Measurements from ENCODE around the gene PLEKHG3.

PLEKHG3 gene

GRCh38 chr14:64663174-64663573 is 41.0 kb upstream of the PLEKHG3 start:
- DNase-seq (ENCODE audit: low read depth, low spot score) = no peak
- CTCF ChIA-PET = interaction anchor here (1.5 to 3.5 kb wide), 2 partner anchors 229 to 231 kb away, joined by 5 to 11 read pairs; no protein-coding TSS in a partner anchor
- no peak for TF ChIP-seq CTCF (IDR thresholded peaks at IDR 0.05; ENCODE audit: insufficient read depth, low read length, missing control alignments)
- POLR2A ChIA-PET = no interaction called here
- H3K4me3 ChIP-seq (ENCODE audit: low read depth, low read length) = no peak overlapping the region

DNA sequence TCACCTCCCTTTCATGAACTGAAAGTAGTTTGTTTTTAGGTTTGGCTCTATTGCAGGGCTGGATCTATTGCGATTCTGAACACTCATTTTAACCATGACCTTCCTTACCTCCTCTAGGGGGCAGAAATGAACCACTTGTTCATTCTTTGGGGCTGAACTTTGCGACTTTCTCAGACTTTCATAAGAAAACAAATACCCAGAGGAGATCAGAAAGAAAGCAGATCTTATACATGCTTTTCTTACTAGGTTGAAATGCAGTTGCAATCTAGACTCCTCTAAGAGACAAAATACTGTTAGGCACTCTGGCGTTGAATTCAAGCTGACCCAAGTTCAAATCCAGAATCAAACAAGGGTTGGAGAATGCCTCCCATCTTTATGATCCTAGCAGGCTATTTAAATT is 32.6 kb upstream of the PLEKHG3 start:
- no peak overlapping the region for H3K4me3 ChIP-seq (ENCODE audit: low read depth, low read length)
- DNase-seq (ENCODE audit: low read depth, low spot score) = no peak
- ChIA-PET POLR2A (no interaction called here), CTCF (interaction anchor here (0.6 to 10.7 kb wide), 32 partner anchors 9 to 265 kb away, joined by 3 to 181 read pairs (median 4); partner anchors contain the start of gene HSPA2)
- TF ChIP-seq CTCF (IDR thresholded peaks at IDR 0.05; ENCODE audit: insufficient read depth, low read length, missing control alignments) = peak; percentile 61

DNA sequence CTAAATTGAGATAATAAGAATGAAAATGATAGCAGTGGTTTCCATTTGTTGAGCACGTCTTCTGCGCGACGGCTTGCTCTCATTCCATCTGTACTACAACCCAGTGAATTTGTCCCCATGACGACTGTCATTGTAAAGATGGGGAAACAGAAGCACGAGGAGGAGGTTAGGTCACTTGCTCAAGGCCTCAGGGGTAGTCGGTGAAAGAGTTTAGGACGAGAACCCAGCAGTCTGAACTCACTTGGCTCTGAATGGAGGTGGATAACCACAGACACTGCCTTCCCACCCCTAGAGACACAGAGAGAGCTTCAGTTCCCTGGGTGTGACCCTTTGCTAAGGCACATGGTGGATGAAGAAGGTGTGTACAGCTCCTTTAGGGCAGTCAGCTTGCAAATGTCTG is 30.9 kb upstream of the PLEKHG3 start:
- ChIA-PET CTCF (interaction anchor here (0.9 to 10.7 kb wide), 15 partner anchors 9 to 238 kb away, joined by 3 to 181 read pairs (median 6); no protein-coding TSS in a partner anchor), POLR2A (no interaction called here)
- no peak for DNase-seq (ENCODE audit: low read depth, low spot score)
- TF ChIP-seq CTCF (IDR thresholded peaks at IDR 0.05; ENCODE audit: insufficient read depth, low read length, missing control alignments) = no peak
- H3K4me3 ChIP-seq (ENCODE audit: low read depth, low read length) = no peak overlapping the region

- no peak for TF ChIP-seq CTCF (IDR thresholded peaks at IDR 0.05; ENCODE audit: insufficient read depth, low read length, missing control alignments)
- no peak for DNase-seq (ENCODE audit: low read depth, low spot score)
- H3K4me3 ChIP-seq (ENCODE audit: low read depth, low read length) = no peak overlapping the region
- ChIA-PET CTCF (interaction anchor here (0.9 to 10.7 kb wide), 11 partner anchors 9 to 237 kb away, joined by 3 to 181 read pairs (median 5); no protein-coding TSS in a partner anchor), POLR2A (no interaction called here)
Measured at GRCh38 chr14:64673748-64674147, 30.5 kb upstream of the PLEKHG3 start.

DNA sequence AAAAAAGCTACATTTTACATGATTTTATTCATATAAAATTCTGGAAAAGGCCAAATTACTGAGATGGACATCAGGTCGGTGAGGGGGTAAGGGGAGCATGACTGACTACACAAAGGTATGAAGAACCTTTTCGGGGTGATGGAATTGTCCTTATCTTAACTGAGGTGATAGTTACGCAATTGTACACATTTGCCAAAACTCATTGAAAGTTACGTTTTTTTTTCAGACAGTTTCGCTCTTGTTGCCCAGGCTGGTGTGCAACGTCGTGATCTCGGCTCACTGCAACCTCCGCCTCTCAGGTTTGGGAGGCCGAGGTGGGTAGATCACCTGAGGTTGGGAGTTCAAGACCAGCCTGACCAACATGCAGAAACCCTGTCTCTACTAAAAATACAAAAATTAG is 29.4 kb upstream of the PLEKHG3 start:
- DNase-seq (ENCODE audit: low read depth, low spot score) = no peak
- H3K4me3 ChIP-seq (ENCODE audit: low read depth, low read length) = no peak overlapping the region
- POLR2A ChIA-PET = no interaction called here
- CTCF ChIA-PET = interaction anchor here (0.7 to 10.7 kb wide), 8 partner anchors 11 to 331 kb away, joined by 3 to 181 read pairs (median 4); no protein-coding TSS in a partner anchor
- no peak for TF ChIP-seq CTCF (IDR thresholded peaks at IDR 0.05; ENCODE audit: insufficient read depth, low read length, missing control alignments)

- POLR2A ChIA-PET = no interaction called here
- H3K4me3 ChIP-seq (ENCODE audit: low read depth, low read length) = no peak overlapping the region
- no peak for TF ChIP-seq CTCF (IDR thresholded peaks at IDR 0.05; ENCODE audit: insufficient read depth, low read length, missing control alignments)
- CTCF ChIA-PET = interaction anchor here (0.9 to 10.7 kb wide), 6 partner anchors 11 to 331 kb away, joined by 3 to 181 read pairs (median 5); no protein-coding TSS in a partner anchor
- no peak for DNase-seq (ENCODE audit: low read depth, low spot score)
Measured at GRCh38 chr14:64675312-64675711, 28.9 kb upstream of the PLEKHG3 start.

Measured in AG04449 (cell line).